Loucy (cell line): ENCODE data around the gene FAM120B.

ENCODE experiments used
- H2AFZ ChIP-seq: fragments of 200-600 bp; sonication (generic); 2 replicates; pipeline ENCODE4 v1.6.0; 2016; ENCODE audit warnings: antibody characterized with exemption, mild to moderate bottlenecking, low read length, moderate library complexity
- H3F3A ChIP-seq: fragments of 200-600 bp; 2 replicates; pipeline ENCODE4 v1.6.0; 2016; ENCODE audit warnings: antibody characterized with exemption, low read depth, mild to moderate bottlenecking
- H3K27me3 ChIP-seq: fragments of 200-600 bp; sonication (generic); 2 replicates; pipeline ENCODE4 v1.6.1; 2014; ENCODE audit warnings: low read length, mild to moderate bottlenecking; ENCODE audit not compliant: insufficient read depth, poor library complexity, severe bottlenecking
- H3K36me3 ChIP-seq: fragments of 200-600 bp; sonication (generic); 2 replicates; pipeline ENCODE4 v1.6.1; 2016; ENCODE audit warnings: low read length; ENCODE audit not compliant: insufficient read depth
- H3K4me1 ChIP-seq: fragments of 200-600 bp; sonication (generic); 2 replicates; pipeline ENCODE4 v1.5.1; 2014; ENCODE audit warnings: low read length, mild to moderate bottlenecking; ENCODE audit not compliant: insufficient read depth, poor library complexity, severe bottlenecking
- H3K4me2 ChIP-seq: fragments of 200-600 bp; sonication (generic); 2 replicates; pipeline ENCODE4 v1.6.0; 2014; ENCODE audit warnings: antibody characterized with exemption, low read length, low read depth, mild to moderate bottlenecking; ENCODE audit not compliant: poor library complexity, severe bottlenecking
- H3K4me3 ChIP-seq: fragments of 200-600 bp; sonication (generic); 2 replicates; pipeline ENCODE4 v1.5.1; 2014; ENCODE audit warnings: low read length, mild to moderate bottlenecking, mixed read lengths; ENCODE audit not compliant: poor library complexity, severe bottlenecking
- H3K79me2 ChIP-seq: fragments of 200-600 bp; sonication (generic); 2 replicates; pipeline ENCODE4 v1.6.1; 2014; ENCODE audit warnings: low read length; ENCODE audit not compliant: insufficient read depth
- H3K9ac ChIP-seq: fragments of 200-600 bp; sonication (generic); 2 replicates; pipeline ENCODE4 v1.6.0; 2014; ENCODE audit warnings: mild to moderate bottlenecking, low read depth, low read length, moderate library complexity; ENCODE audit not compliant: poor library complexity, severe bottlenecking
- H3K9me2 ChIP-seq: fragments of 200-600 bp; sonication (generic); replicated peaks from 2 replicates; pipeline ENCODE4 v1.6.1; 2016; ENCODE audit warnings: low read depth, low read length, mixed read lengths
- H3K9me3 ChIP-seq: fragments of 200-600 bp; sonication (generic); 2 replicates; pipeline ENCODE4 v1.6.1; 2014; ENCODE audit warnings: mild to moderate bottlenecking, antibody characterized with exemption, low read length, low read depth; ENCODE audit not compliant: insufficient read depth
- H4K20me1 ChIP-seq: fragments of 200-600 bp; sonication (generic); 2 replicates; pipeline ENCODE4 v1.6.0; 2014; ENCODE audit warnings: antibody characterized with exemption, low read length, mild to moderate bottlenecking; ENCODE audit not compliant: insufficient read depth, poor library complexity, severe bottlenecking
- EZH2phosphoT487 ChIP-seq: fragments of 200-600 bp; IDR thresholded peaks from 2 replicates; pipeline ENCODE4 v1.6.1; 2018; ENCODE audit warnings: antibody characterized with exemption, mild to moderate bottlenecking, moderate library complexity, borderline replicate concordance
- TF ChIP-seq, protein P1 (sequence below): fragments of 200-600 bp; sonication (generic); conservative IDR thresholded peaks from 2 replicates; pipeline ENCODE4 v1.5.1; 2014; ENCODE audit warnings: mild to moderate bottlenecking, antibody characterized with exemption, low read length

The FAM120B gene

DNA sequence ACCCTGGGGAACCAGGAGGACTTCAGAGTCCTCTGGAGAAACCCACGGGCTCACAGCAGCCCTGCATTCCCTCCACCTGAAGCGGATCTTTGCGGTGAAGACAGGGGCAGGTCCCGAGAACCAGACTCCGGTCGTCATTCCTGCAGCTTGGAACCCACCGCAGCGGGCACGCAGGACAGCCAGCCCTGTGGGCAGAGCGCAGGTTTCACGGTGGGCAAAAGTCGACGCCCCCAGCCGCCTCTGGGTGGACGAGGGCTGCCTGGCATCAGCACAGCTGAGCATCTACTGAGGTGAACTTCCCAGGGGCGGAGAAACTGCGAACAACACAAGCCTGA lies 128.2 kb downstream of the FAM120B start:
- Histone ChIP-seq H4K20me1 (no peaks in the 10 kb centered on the region), H3K4me1 (no peaks in the 10 kb centered on the region), H3K79me2 (no peaks in the 10 kb centered on the region), H3K9me2 (no peaks in the 10 kb centered on the region), H3K9ac (no peak overlapping the region), H3K36me3 (no peaks in the 10 kb centered on the region), H3K4me3 (no peak overlapping the region), H3F3A (no peaks in the 10 kb centered on the region), H3K9me3 (peaks cover 20% of the 10 kb centered on the region; the same call in 1 of the 2 replicates), H3K4me2 (no peak overlapping the region), H3K27me3 (no peaks in the 10 kb centered on the region), H2AFZ (no peak overlapping the region)
- TF ChIP-seq EZH2phosphoT487, result no peak

DNA sequence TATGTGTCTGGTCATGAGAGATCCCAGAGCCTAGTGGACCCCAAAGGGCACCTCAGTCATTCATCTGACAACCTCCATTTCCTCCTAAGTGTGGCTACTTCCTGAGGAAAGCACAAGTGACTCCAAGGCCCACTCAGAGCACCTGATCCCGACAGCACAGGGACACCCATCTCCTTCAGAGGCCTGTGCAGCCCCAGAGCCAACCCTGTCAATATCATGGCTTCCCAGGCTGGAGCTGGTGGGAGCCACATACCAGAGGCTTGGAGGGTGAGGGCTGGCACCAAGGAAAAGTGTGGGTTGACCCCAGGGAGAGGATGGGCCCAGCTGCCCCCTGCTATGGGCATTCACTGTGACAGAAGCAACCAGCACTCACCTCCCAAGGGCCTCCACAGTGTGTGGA lies 129.2 kb downstream of the FAM120B start:
- Histone ChIP-seq H2AFZ (no peak overlapping the region), H3K9me2 (no peaks in the 10 kb centered on the region), H3K36me3 (no peaks in the 10 kb centered on the region), H3K4me1 (no peaks in the 10 kb centered on the region), H3K9me3 (peaks cover 27% of the 10 kb centered on the region; the same call in 1 of the 2 replicates), H3F3A (no peaks in the 10 kb centered on the region), H4K20me1 (no peaks in the 10 kb centered on the region), H3K27me3 (no peaks in the 10 kb centered on the region), H3K9ac (no peak overlapping the region), H3K4me2 (no peak overlapping the region), H3K4me3 (no peak overlapping the region), H3K79me2 (no peaks in the 10 kb centered on the region)
- no peak for TF ChIP-seq EZH2phosphoT487
- TF ChIP-seq, protein P1, sequence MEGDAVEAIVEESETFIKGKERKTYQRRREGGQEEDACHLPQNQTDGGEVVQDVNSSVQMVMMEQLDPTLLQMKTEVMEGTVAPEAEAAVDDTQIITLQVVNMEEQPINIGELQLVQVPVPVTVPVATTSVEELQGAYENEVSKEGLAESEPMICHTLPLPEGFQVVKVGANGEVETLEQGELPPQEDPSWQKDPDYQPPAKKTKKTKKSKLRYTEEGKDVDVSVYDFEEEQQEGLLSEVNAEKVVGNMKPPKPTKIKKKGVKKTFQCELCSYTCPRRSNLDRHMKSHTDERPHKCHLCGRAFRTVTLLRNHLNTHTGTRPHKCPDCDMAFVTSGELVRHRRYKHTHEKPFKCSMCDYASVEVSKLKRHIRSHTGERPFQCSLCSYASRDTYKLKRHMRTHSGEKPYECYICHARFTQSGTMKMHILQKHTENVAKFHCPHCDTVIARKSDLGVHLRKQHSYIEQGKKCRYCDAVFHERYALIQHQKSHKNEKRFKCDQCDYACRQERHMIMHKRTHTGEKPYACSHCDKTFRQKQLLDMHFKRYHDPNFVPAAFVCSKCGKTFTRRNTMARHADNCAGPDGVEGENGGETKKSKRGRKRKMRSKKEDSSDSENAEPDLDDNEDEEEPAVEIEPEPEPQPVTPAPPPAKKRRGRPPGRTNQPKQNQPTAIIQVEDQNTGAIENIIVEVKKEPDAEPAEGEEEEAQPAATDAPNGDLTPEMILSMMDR, result no peak

DNA sequence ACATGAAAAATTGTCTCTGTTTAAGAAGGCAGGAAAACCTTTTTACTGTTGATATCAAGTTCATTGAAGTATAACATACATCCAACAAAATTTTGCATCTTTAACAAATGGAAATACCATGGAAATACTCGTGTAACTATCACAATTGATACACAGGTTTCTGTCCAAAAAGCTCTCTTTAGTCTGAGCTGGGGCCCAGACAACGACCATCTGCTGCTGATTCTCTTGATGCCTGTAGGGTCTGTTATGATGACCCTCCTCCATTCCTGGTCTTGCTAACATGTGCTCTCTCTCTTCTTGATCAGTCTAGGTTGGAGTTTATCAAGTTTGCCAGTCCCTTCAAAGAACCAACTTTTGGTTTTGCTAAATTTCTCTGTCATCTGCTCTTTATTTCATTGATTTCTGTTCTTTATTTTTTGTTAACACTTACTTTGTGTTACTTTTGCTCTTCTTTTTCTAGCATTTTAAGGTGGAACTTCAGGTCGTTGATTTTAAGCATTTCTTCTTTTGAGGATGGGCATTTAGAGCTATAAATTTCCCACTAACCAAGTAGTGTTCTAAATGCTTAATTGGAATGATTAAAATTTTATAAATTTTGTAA lies 129.8 kb downstream of the FAM120B start:
- TF ChIP-seq, protein P1, result no peak
- no peak for TF ChIP-seq EZH2phosphoT487
- Histone ChIP-seq H3K4me2 (no peak overlapping the region), H2AFZ (no peak overlapping the region)

More for the DNA sequence above, 129.8 kb downstream of the FAM120B start:
- Histone ChIP-seq H3K79me2 (no peaks in the 10 kb centered on the region), H3K4me1 (no peaks in the 10 kb centered on the region), H3K9me3 (peaks cover 27% of the 10 kb centered on the region; the same call in 1 of the 2 replicates), H4K20me1 (no peaks in the 10 kb centered on the region), H3K4me3 (no peak overlapping the region), H3K9ac (no peak overlapping the region), H3F3A (no peaks in the 10 kb centered on the region), H3K36me3 (no peaks in the 10 kb centered on the region), H3K9me2 (no peaks in the 10 kb centered on the region), H3K27me3 (no peaks in the 10 kb centered on the region)
